Upper lobe of left lung (tissue), 4 donors: ENCODE data around the gene CHCHD6.

Source experiments
- CTCF ChIP-seq, 6 experiments: fragments of 450-650 bp in 4 of 6; fragments of 200-600 bp in 2 of 6; sonication (generic) in 2 of 6; IDR thresholded peaks; one replicate each; pipeline ENCODE4 v1.5.1; 2016 to 2019; ENCODE audit warnings: antibody characterized with exemption in 6 of 6
- POLR2A ChIP-seq, 4 donors: fragments of 450-650 bp; IDR thresholded peaks; one replicate each; pipeline ENCODE4 v1.5.1; 2016 to 2017; ENCODE audit warnings: antibody characterized with exemption in 4 of 4, mild to moderate bottlenecking in 2 of 4
- POLR2AphosphoS5 ChIP-seq, 2 donors: sonication (generic); formaldehyde crosslinking; IDR thresholded peaks; one replicate each; pipeline ENCODE4 v1.5.1; 2017; ENCODE audit warnings: antibody characterized with exemption in 2 of 2

GRCh38 chr3:126951561-126951960 is 247.5 kb downstream of the CHCHD6 start:
- no peak for TF ChIP-seq CTCF (IDR thresholded peaks at IDR 0.05)
- TF ChIP-seq POLR2A (IDR thresholded peaks at IDR 0.05): no peak
- no peak for TF ChIP-seq POLR2AphosphoS5 (IDR thresholded peaks at IDR 0.05)
